DMS 273 (cell line): Measurements from ENCODE around the gene MINDY1.

Experiments used
- DNase-seq: peaks from one replicate; lab custom pipeline; 2025; ENCODE audit not compliant: unreplicated experiment; lab: John Stamatoyannopoulos, UW

The MINDY1 gene

GRCh38 chr1:150968491-150968890, 38.2 kb downstream of the MINDY1 start:
- no peak for DNase-seq

- DNase-seq, result no peak
Measured at GRCh38 chr1:150967936-150968335, 38.8 kb downstream of the MINDY1 start.

- no peak for DNase-seq
Measured at GRCh38 chr1:150966011-150966410, 40.7 kb downstream of the MINDY1 start.

GRCh38 chr1:150965605-150966004, 41.1 kb downstream of the MINDY1 start:
- DNase-seq, result no peak

GRCh38 chr1:150964164-150964489, 42.6 kb downstream of the MINDY1 start:
- no peak for DNase-seq

- DNase-seq, result no peak
Measured at GRCh38 chr1:150963321-150964163, 43.2 kb downstream of the MINDY1 start.

- peak; percentile 92 for DNase-seq
Measured at GRCh38 chr1:150961756-150962155, 44.9 kb downstream of the MINDY1 start.

DNA sequence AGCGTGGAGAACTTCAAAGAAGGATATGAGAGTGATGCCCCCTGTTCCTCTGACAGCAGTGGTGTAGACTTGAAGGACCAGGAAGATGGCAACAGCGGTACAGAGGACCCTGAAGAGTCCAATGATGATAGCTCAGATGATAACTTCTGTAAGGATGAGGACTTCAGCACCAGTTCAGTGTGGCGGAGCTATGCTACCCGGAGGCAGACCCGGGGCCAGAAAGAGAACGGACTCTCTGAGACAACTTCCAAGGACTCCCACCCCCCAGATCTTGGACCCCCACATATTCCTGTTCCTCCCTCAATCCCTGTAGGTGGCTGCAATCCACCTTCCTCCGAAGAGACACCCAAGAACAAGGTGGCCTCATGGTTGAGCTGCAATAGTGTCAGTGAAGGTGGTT, 46.1 kb downstream of the MINDY1 start:
- DNase-seq, result no peak

- DNase-seq, result no peak
Measured at GRCh38 chr1:150957666-150958065, 49.0 kb downstream of the MINDY1 start.

- DNase-seq, result peak; percentile 94
Measured at GRCh38 chr1:150955280-150955679, 51.4 kb downstream of the MINDY1 start.

- no peak for DNase-seq
Measured at GRCh38 chr1:150954708-150955107, 52.0 kb downstream of the MINDY1 start.
